Karpas-422 (cell line): Measurements from ENCODE around the gene ATF7. TPM values are rescaled to one million over a fixed set of nuclear protein-coding genes. Genes with fewer than 3 reads are reported as not detected.
"Not testable (repeated sequence)": the region's sequence is repeated elsewhere in the genome, so short reads cannot be mapped to it uniquely, and the experiment has no call there.

ENCODE experiments used
- DNase-seq: peaks from one replicate; pipeline ENCODE4 v3.0.0-alpha.2; 2015
- H2AFZ ChIP-seq: fragments of 200-600 bp; sonication (generic); 2 replicates; pipeline ENCODE4 v1.6.1; 2014; ENCODE audit warnings: antibody characterized with exemption, low read length, mixed read lengths
- H3K27ac ChIP-seq: fragments of 200-600 bp; sonication (generic); 2 replicates; pipeline ENCODE4 v1.5.1; 2014; ENCODE audit warnings: mild to moderate bottlenecking, low read length, moderate library complexity
- H3K27me3 ChIP-seq: fragments of 200-600 bp; sonication (generic); 2 replicates; pipeline ENCODE4 v1.6.1; 2014; ENCODE audit warnings: low read length, mixed read lengths
- H3K36me3 ChIP-seq: fragments of 200-600 bp; sonication (generic); 2 replicates; pipeline ENCODE4 v1.6.1; 2014; ENCODE audit warnings: low read length, mixed read lengths; ENCODE audit not compliant: insufficient read depth
- H3K4me1 ChIP-seq: fragments of 200-600 bp; sonication (generic); 2 replicates; pipeline ENCODE4 v1.6.1; 2014; ENCODE audit warnings: mild to moderate bottlenecking, low read length, mixed read lengths
- H3K4me2 ChIP-seq: fragments of 200-600 bp; sonication (generic); 2 replicates; pipeline ENCODE4 v1.6.1; 2014; ENCODE audit warnings: low read length, low read depth, mild to moderate bottlenecking; ENCODE audit not compliant: poor library complexity, severe bottlenecking
- H3K4me3 ChIP-seq: fragments of 200-600 bp; sonication (generic); 2 replicates; pipeline ENCODE4 v1.5.1; 2014; ENCODE audit warnings: mild to moderate bottlenecking, antibody characterized with exemption, low read length, mixed read lengths
- H3K79me2 ChIP-seq: fragments of 200-600 bp; sonication (generic); 2 replicates; pipeline ENCODE4 v1.6.1; 2014; ENCODE audit warnings: mild to moderate bottlenecking, low read length, mixed read lengths
- H3K9ac ChIP-seq: fragments of 200-600 bp; sonication (generic); 2 replicates; pipeline ENCODE4 v1.6.0; 2014; ENCODE audit warnings: low read length
- H3K9me2 ChIP-seq: fragments of 200-600 bp; sonication (generic), shearing (Covaris generic); replicated peaks from 2 replicates; pipeline ENCODE4 v1.6.0; 2014; ENCODE audit warnings: mild to moderate bottlenecking, low read length, moderate library complexity; ENCODE audit not compliant: insufficient read depth
- H3K9me3 ChIP-seq: fragments of 300-700, 200-600 bp; sonication (generic); 2 replicates; pipeline ENCODE4 v1.6.1; 2014; ENCODE audit warnings: low read length, mixed read lengths
- H4K20me1 ChIP-seq: fragments of 200-600 bp; sonication (generic); 2 replicates; pipeline ENCODE4 v1.6.1; 2014; ENCODE audit warnings: mild to moderate bottlenecking, antibody characterized with exemption, low read length, low read depth; ENCODE audit not compliant: insufficient read depth
- total RNA-seq: library from RNA; depleted of rRNA; stranded (reverse); fragments of >200 nt; shearing (Covaris generic); gene quantifications from 2 replicates; pipeline ENCODE4 v1.2.3, GENCODE V29; 2014; ENCODE audit warnings: low replicate concordance

Gene ATF7
- total RNA-seq, 1 experiment from 2014 or later = 28.9 TPM

DNA sequence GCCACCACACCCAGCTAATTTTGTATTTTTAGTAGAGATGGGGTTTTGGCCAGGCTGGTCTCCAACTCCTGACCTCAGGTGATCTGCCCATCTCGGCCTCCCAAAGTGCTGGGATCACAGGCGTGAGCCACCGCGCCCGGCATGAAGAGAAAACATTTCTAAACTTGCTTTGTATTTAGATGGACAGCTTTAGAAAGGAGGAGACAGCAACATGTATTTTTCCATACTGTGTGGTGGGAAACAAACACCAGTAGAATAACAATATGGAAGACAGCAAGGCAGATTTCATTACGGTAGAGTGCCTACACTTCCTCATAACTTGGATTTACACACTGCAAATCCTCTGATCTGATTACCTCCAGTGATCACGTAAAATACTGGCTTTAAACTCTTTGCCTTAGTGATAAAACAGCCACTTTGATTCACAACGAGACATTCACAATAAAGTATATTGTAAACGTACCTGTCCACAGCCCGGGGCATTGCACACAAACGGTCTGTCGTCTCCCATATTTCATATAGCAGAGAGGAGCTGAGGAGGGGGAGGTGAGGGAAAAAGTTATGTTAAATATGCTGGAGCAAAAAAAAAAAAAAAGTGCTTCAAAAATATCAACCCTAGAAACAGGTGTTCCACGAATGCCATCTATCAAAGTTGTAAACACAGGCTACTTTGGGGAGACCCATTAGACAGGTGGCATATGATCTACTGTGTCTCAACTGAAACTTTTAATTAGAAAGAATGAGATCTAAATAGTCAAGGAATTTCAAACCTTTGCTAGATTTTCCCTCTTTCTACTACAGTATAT, 25.5 kb downstream of the ATF7 start:
- peaks cover 15% of the 10 kb centered on the region for H3K36me3 ChIP-seq
- peak overlapping the region; percentile 93 for H3K27ac ChIP-seq
- DNase-seq = no peak
- H3K79me2 ChIP-seq = peaks cover 92% of the 10 kb centered on the region
- H4K20me1 ChIP-seq = no peaks in the 10 kb centered on the region
- H3K4me1 ChIP-seq = peaks cover 73% of the 10 kb centered on the region
- H3K9me2 ChIP-seq = no peaks in the 10 kb centered on the region
- H3K9me3 ChIP-seq = no peaks in the 10 kb centered on the region
- no peak overlapping the region for H3K9ac ChIP-seq
- H2AFZ ChIP-seq = no peak overlapping the region
- H3K4me3 ChIP-seq = no peak overlapping the region
- no peaks in the 10 kb centered on the region for H3K27me3 ChIP-seq
- H3K4me2 ChIP-seq = peak overlapping the region; percentile 88

DNA sequence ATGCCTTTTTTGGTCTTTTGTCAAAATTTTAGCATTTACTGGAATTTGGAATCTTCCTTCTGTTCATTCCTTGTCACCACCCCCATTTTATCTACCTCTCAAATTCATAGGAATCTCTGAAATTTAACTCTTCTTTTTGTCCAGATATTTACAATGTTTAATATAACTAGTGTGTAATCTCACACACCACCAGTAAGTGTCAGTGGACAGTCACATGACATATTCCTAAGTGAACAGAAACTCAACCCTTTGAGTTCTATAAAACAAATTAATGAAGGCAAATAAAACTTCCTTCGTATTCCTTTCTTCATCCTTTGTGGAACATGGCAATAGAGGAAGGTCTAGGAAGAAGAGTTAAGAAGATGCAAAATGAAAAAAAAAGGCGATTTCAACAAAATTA, 26.6 kb downstream of the ATF7 start:
- Histone ChIP-seq H3K9ac (no peak overlapping the region), H3K27ac (peak overlapping the region; percentile 93), H3K9me3 (no peaks in the 10 kb centered on the region), H3K4me3 (no peak overlapping the region), H3K79me2 (peaks cover 91% of the 10 kb centered on the region), H3K9me2 (no peaks in the 10 kb centered on the region), H3K27me3 (no peaks in the 10 kb centered on the region), H4K20me1 (no peaks in the 10 kb centered on the region), H3K36me3 (peaks cover 15% of the 10 kb centered on the region), H3K4me2 (no peak overlapping the region), H3K4me1 (peaks cover 65% of the 10 kb centered on the region), H2AFZ (no peak overlapping the region)
- no peak for DNase-seq

DNA sequence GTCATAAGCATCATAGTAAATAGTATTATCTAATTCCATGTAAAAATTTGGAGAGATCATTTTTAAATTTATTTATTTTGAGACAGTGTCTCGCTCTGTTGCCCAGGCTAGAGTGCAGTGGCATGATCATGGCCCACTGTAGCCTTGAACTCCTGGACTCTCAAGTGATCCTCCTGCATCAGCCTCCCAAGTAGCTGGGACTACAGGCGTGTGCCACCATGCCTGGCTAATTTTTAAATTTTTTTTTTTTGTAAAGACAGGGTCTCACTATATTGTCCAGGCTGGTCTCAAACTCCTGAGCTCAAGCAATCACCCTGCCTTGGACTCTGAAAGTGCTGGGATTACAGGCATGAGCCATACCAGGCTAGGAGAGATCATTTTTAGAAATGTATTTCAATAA, 27.2 kb downstream of the ATF7 start:
- not testable (repeated sequence) for H3K4me3 ChIP-seq, H3K9me3 ChIP-seq, H3K27me3 ChIP-seq, H4K20me1 ChIP-seq, DNase-seq, H3K9ac ChIP-seq, H2AFZ ChIP-seq, H3K9me2 ChIP-seq, H3K4me2 ChIP-seq
- Histone ChIP-seq H3K27ac (0 out of 2 replicates have a peak overlapping the region, but pooled peaks have one; percentile 47), H3K4me1 (peaks cover 64% of the 10 kb centered on the region), H3K79me2 (peaks cover 92% of the 10 kb centered on the region), H3K36me3 (peaks cover 15% of the 10 kb centered on the region)

DNA sequence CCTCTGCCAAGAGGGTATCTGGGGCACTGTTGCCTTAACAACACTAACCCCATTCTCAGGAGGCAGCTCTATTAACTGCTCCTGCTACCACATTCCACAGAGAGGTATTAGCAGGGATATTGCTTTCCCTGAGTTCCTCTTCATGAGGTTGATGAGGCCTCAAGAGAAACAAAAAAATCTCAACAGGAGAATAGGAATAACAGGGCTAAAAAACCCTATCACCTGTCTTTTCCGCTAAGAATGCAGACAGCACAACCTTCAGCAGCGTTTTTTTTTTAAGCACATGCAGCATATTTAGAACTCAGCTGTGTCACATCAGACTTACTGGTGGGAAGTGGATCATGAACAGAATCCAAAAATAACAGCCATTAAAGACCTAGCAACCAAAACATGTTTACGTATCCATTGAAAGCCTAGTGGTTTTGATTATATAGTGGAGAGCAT, 29.2 kb downstream of the ATF7 start:
- H3K36me3 ChIP-seq = peaks cover 15% of the 10 kb centered on the region
- peaks cover 92% of the 10 kb centered on the region for H3K79me2 ChIP-seq
- no peaks in the 10 kb centered on the region for H4K20me1 ChIP-seq
- H3K27me3 ChIP-seq = no peaks in the 10 kb centered on the region
- no peak for DNase-seq
- no peak overlapping the region for H3K9ac ChIP-seq
- H3K9me2 ChIP-seq = no peaks in the 10 kb centered on the region
- H3K9me3 ChIP-seq = no peaks in the 10 kb centered on the region
- H3K4me3 ChIP-seq = no peak overlapping the region
- peaks cover 64% of the 10 kb centered on the region for H3K4me1 ChIP-seq
- no peak overlapping the region for H3K4me2 ChIP-seq
- H2AFZ ChIP-seq = no peak overlapping the region
- H3K27ac ChIP-seq = peak overlapping the region; percentile 31; the same call in 1 of the 2 replicates

DNA sequence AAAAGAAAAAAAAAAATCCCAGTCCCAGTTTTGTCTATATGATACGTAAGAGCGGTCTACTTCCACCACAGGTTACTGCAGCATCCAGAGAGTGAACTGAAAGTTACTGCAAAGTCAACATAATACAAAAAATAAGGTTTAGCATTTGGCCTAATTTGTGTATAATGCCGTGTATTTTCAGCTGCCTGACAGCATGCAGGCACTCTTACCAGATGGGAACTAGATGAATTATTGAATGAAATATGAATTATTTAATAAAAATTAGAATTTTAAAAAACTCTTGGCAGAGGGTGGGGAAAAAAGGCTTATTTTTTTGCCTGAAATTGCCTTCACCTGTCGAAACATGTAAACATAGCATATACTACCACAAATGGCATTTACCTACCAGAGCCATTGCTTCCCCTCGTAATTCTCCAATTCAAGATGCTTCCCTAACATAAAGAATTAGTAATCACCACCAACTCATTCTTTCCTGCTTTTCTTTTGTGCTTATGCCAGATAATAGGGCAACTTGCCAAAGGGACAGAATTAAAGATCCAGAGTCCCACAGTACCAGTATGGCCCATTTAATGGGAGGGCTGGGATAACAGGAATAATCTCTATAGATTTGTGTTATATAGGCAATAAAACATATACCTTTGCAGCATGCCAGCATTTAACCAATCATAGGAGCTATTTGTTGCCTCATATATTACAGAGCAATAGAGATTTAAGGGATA, 31.1 kb downstream of the ATF7 start:
- no peak overlapping the region for H3K4me3 ChIP-seq
- no peaks in the 10 kb centered on the region for H3K27me3 ChIP-seq
- DNase-seq = no peak
- no peaks in the 10 kb centered on the region for H3K9me3 ChIP-seq
- H3K36me3 ChIP-seq = peaks cover 12% of the 10 kb centered on the region
- peaks cover 95% of the 10 kb centered on the region for H3K79me2 ChIP-seq
- no peak overlapping the region for H3K9ac ChIP-seq
- H3K4me2 ChIP-seq = no peak overlapping the region
- H4K20me1 ChIP-seq = no peaks in the 10 kb centered on the region
- H3K4me1 ChIP-seq = peaks cover 67% of the 10 kb centered on the region
- H3K27ac ChIP-seq = no peak overlapping the region
- H2AFZ ChIP-seq = no peak overlapping the region
- H3K9me2 ChIP-seq = no peaks in the 10 kb centered on the region

DNA sequence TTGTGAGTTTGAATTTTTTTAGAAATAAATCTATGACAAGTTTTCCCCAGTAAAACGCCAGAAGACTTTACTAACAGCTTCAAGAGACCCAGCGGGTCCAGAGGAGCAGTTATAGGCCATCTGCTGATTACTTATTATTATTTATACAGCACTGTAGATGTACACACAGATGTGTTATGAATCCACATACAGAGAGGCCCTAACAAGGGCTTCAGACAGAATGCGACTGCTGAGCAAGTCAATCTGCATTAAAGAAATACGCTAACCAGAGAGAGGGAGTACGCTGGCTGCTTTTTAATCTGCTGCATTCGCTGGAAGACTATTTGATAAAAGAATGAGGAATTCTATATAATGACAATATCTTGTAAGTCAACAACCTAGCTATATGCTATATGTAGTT, 32.5 kb downstream of the ATF7 start:
- no peak overlapping the region for H3K4me3 ChIP-seq
- H4K20me1 ChIP-seq = no peaks in the 10 kb centered on the region
- DNase-seq = no peak
- peak overlapping the region; percentile 61; the same call in 1 of the 2 replicates for H3K27ac ChIP-seq
- peaks cover 72% of the 10 kb centered on the region for H3K4me1 ChIP-seq
- peaks cover 98% of the 10 kb centered on the region for H3K79me2 ChIP-seq
- no peak overlapping the region for H3K4me2 ChIP-seq
- no peak overlapping the region for H2AFZ ChIP-seq
- H3K9ac ChIP-seq = no peak overlapping the region
- no peaks in the 10 kb centered on the region for H3K9me2 ChIP-seq
- peaks cover 8% of the 10 kb centered on the region for H3K36me3 ChIP-seq
- H3K9me3 ChIP-seq = no peaks in the 10 kb centered on the region
- H3K27me3 ChIP-seq = no peaks in the 10 kb centered on the region

DNA sequence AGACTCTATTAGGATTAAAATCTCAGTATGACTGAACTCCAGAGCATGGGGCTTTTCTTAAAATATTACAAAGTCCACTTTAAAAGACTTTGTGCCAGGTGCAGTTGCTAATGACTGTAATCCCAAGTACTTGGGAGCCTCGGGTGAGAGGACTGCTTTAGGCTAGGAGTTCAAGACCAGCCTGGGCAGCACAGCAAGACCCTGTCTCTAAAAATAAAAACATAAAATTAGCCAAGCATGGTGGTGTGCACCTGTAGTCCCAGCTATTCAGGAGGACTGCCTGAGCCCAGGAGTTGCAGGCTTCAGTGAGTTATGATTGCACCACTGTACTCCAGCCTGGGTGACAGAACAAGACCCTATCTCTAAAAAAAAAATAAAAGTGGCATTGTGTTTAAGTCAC, 33.2 kb downstream of the ATF7 start:
- Histone ChIP-seq H3K4me2 (peak overlapping the region; percentile 2), H3K27ac (peak overlapping the region; percentile 61), H3K36me3 (peaks cover 5% of the 10 kb centered on the region), H3K9ac (no peak overlapping the region), H3K9me3 (no peaks in the 10 kb centered on the region), H3K4me3 (no peak overlapping the region), H2AFZ (no peak overlapping the region), H3K4me1 (peaks cover 69% of the 10 kb centered on the region), H4K20me1 (no peaks in the 10 kb centered on the region), H3K27me3 (no peaks in the 10 kb centered on the region), H3K79me2 (peaks cover 98% of the 10 kb centered on the region), H3K9me2 (no peaks in the 10 kb centered on the region)
- no peak for DNase-seq

DNA sequence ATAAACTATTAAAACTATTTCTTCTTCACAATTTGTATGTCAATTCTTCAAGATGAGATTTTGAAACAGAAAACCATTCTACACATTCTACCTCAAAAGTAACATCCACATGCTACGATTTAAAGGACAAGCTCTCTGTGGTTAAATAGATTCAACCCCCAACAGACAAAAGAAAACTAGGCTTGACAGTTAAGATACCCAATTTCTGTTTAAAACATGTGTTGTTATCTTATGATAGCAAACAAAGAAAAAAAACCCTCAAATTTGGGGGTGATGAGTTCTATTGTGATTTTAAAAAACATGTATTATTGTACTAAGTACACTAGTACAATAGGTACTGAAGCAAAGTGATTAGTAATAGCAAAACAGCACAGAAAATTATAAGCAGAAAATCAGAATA, 33.8 kb downstream of the ATF7 start:
- Histone ChIP-seq H3K9me2 (no peaks in the 10 kb centered on the region), H3K4me3 (no peak overlapping the region), H3K9ac (no peak overlapping the region), H2AFZ (no peak overlapping the region), H3K4me2 (no peak overlapping the region), H3K27me3 (no peaks in the 10 kb centered on the region), H3K9me3 (no peaks in the 10 kb centered on the region), H3K79me2 (peaks cover 96% of the 10 kb centered on the region), H3K27ac (peak overlapping the region; percentile 61), H3K4me1 (peaks cover 66% of the 10 kb centered on the region), H3K36me3 (peaks cover 4% of the 10 kb centered on the region; the same call in 1 of the 2 replicates), H4K20me1 (no peaks in the 10 kb centered on the region)
- DNase-seq = no peak
